DMS79 (cell line): ENCODE results near the gene UBR4.

Experiments
- DNase-seq: peaks from one replicate; lab custom pipeline; 2025; lab: John Stamatoyannopoulos, UW

UBR4 gene

DNA sequence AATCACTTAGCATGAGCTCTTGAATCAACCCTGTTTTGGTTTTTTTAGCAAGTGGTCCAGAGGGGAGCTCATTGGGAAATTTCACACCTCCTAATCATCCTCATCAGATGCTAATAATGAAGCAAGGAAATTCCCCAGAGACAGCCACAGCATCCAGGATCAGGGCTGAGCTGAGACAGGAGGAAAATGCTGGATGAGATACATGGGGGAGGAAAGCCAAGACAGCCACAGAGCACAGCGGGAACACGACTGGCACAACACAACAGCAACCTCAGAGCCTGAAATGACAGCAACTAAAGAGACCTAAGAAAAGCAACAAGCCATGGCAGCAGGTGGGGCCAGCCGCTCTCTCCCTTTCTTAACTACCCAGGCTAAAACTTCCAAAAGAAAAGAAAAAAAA lies 70.4 kb downstream of the UBR4 start:
- no peak for DNase-seq

DNA sequence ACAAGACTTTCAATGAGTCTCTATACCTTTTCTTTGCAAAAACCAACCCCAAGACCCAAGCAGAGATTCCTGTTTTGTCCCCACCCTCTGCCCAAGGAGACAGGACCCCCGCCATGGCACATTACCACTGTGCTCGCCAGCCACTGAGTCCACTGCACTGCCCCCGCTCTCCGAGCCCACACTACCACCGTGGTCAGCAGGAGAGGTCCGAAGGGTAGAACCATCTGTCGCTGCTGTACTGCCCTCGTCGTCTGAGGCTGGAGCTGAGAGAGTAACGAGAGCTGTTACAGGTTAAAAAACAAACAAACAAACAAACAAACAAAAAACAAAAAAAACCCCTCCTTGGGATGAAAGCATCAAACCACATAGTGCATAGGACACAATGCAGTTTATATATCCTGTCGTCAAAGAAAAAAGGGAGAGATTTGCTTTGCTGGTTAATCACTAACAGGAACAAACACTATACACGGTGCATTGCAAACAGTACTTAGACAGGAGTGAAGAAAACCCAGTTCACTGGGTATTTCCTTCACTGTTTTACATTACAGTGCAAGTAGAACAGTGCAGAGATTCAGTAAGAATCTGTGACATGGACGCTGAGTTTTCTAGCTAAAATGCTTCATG lies 71.0 kb downstream of the UBR4 start:
- DNase-seq = no peak

DNA sequence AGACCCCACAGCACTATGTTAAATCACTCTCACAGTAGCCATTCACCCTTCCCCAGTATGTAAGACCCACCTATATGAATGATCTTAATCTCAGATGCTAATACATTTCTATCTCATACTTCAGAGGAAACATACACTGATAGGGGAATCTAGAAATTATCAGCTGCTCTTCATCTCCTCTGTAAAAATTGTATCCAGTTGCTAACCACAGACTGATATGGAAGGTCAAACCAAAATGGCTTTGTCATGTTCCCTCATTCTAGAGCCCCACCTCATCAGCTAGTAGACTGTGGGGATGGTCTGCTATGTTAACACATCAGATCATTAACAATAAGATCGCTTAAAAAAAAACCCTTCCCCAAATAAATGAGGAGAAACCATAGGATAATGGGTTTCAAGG lies 71.7 kb downstream of the UBR4 start:
- DNase-seq = no peak

DNA sequence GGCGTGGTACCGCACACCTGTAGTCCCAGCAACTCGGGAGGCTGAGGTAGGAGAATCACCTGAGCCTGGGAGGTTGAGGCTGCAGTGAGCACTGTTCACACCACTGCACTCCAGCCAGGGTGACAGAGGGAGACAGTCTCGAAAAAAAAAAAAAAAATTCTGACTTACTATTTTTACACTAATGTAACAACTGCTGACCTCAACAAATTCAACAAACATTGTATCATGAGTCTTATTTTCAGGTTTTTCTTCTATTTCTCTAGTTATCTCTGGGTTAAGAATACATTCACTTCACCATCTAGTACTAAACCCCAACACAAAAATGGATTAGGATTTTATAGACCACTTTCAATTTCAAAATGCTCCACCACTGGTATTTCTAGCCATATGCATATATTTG lies 72.9 kb downstream of the UBR4 start:
- no peak for DNase-seq

DNA sequence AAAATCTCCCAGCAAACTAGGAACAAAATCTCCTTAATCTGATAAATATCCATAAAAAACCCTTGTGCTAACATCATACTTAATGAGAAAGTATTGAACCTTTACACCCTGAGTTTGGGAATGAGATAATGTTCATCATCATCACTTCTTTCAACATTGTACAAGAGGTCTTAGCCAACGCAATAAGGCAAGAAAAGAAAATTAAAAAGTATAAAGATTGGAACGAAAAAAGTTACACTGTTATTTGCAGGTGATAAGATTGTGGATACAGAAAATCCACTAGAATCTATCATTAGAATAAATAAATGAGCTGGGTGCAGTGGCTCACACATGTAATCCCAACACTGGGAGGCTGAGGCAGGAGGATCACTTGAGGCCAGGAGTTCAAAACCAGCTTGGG lies 76.7 kb downstream of the UBR4 start:
- no peak for DNase-seq

DNA sequence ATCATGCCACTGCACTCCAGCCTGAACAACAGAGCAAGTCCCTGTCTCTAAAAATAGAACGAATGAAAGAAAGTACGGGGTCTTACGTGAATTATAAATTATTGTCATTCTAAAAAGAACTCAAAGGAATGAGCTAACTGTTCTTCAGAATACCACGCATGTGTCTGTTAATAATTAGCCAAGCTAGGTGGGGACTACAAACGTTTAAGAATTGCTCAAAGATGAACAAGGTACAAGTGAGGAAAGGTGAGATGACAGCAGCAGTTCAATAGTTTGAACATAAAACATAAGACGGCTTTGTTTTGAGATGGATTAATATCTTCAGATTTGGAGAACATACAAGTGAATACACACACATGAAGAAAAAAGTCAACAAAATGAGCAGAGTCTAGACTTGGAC lies 79.6 kb downstream of the UBR4 start:
- DNase-seq = no peak

DNA sequence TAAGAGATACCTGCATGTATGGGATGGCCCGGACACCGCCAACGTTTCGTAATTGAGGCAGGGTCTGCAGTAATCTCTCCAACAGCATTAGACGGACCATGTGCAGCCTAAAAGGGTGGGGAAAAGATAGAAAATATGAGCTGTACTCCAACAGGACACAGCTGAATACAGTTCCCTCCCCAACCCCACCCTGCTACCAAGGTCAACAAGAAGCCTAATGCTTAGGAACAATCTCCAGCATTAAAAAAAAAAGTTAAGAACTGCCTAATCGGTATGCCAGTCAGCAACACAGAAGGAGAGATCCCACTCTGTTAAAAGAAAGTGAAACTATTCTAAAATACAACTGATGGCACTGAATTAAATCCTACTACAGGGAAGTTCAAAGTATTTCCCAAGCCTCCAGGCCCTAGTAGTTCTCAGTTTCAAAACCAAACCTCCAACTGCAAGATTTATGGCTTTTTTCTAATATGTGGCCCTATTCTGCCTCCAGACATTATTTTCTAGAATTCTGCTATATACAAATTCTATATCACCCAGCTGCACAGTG lies 81.0 kb downstream of the UBR4 start:
- DNase-seq = no peak

DNA sequence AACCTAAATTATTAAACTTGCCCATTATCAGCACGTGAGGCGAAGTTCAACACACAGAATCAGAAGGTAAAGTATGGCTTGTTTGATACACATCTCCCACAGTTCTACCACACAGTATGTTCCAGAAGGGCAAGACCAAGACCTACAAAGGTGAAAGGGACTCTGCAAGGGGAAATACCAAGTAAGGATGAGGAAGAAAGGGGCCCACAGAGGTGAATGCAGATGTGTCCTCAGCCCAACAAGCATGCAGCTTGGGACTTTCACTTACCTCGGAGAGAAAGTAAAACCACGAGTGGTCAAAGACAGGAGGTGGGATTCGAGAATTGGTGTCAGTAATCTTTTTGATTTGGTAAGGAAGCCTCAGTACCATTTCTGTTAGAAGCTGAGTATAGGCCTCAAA lies 85.8 kb downstream of the UBR4 start:
- no peak for DNase-seq

DNA sequence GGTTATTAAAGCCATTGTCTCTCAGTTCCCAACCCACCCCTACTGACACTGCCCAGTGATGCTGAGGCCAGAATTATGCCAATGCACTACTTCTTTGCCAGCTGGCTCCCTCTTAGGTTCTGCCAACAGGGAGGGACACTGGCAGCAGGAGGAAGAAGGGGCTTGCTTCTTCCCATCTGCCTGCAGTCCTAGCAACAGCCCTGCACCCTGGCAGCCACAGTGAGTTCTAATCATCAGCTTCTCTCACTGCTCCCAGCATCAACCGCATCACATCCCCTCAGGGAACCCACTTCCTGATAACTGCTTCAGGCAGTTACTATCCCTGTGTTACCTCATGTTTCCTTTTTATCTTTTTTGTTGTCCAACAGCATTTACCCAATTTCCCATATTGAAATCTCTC lies 86.2 kb downstream of the UBR4 start:
- no peak for DNase-seq

DNA sequence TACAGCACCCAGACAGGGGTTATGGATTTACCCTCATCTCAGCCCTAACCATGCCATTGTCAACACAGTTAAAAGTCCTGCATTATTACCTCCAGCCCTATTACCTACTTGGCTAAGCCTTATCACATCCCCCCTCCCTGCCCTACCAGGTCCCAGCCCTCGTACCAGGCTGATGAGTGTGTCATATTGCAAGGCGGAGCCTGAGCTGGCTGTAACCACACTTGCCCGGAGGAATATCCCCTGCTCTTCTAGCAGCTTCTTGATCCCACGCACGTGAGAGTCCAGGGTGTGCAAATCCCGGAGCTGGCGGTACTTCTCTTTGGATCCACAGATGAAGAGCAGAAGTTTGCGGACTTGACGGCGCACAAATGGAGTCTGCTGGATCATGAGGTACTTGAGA lies 87.4 kb downstream of the UBR4 start:
- no peak for DNase-seq

DNA sequence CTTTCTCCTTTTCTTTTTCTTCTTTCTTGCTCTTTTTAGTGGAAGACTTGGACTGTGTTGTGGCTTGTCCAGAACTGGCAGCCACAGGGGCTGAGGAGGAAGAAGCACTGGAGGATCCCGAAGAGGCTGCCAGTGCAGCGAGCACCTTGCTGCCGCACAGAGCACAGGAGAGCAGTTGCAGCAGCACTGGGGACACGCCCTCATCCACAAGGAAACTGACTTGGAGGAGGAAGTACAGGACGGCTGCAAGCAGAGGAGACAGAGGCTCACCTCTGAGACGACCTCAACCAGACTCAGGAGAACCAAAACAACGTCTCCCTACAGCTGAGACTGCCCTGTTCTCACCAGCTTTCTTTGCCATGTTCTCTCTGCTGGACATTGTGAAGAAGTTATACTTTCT lies 88.9 kb downstream of the UBR4 start:
- DNase-seq = no peak

DNA sequence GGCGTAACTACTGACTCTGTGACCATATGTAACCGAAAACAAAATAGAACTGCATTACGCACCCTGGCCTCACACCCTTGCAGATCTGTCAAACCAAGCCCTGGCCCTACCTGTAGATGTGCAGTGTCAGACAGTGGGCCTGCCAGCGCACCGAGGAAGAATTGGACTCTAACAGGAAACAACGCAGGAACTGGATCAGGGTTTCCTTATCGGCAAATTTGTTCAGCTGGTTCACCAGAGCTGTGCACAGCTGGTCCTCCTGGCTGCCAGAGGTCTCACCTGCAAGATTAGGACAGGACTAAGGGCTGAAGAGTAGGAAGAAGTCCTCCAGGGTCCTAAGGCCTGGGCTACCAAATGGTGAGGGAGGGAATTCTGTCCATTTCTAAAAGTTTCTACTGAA lies 90.0 kb downstream of the UBR4 start:
- DNase-seq = no peak

DNA sequence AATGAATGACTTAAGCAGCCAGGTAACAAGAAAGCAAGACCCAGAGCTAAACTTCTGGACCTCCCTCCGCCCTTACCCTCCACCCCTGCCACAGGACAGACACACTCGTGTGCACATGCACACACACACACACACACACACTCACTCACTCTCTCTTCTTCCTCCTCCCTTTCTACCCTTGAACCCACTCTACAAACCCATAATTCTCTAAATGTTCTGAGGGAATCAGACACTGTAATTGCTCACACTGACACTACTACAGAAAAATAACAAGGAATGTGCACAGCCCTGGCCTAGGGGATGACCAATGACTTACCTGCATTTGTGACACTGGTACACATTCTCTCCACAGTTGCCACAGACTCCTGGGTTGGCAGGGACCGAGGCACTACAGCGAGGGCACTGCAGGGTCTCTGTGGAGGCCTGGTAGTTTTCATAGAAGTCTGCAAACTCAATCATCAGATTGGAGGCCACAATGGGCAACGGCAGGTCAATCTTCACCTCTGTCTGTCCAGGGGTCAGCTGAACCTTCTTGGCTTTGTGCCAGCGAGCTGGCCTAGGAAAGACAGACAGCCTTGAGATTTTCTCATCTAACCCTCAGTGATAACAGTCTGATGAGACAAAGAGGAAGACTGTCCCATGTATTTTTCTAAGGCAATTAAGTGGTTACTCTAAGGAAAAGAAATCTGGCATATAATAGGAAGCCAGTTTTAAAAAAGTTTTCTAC lies 94.8 kb downstream of the UBR4 start:
- DNase-seq = no peak

DNA sequence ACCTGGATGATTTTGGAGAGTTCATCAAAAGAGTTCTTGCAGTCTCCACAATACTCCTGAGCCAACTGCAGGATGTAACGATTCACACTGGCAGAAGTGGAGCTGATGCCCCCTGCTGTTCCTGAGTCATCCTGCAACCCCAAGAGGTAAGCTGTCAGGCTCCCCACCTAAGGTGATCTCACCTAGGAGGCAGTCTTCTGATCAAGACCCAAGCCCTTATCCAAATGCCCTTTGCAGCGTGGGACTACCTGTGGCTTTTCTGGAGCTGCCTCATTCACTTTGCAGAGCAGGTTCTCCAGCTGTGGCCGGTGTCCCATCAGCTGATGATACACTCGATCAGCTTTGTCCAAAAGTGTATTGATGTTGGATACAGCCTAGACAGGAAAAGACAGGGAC lies 96.4 kb downstream of the UBR4 start:
- peak; percentile 36 for DNase-seq

DNA sequence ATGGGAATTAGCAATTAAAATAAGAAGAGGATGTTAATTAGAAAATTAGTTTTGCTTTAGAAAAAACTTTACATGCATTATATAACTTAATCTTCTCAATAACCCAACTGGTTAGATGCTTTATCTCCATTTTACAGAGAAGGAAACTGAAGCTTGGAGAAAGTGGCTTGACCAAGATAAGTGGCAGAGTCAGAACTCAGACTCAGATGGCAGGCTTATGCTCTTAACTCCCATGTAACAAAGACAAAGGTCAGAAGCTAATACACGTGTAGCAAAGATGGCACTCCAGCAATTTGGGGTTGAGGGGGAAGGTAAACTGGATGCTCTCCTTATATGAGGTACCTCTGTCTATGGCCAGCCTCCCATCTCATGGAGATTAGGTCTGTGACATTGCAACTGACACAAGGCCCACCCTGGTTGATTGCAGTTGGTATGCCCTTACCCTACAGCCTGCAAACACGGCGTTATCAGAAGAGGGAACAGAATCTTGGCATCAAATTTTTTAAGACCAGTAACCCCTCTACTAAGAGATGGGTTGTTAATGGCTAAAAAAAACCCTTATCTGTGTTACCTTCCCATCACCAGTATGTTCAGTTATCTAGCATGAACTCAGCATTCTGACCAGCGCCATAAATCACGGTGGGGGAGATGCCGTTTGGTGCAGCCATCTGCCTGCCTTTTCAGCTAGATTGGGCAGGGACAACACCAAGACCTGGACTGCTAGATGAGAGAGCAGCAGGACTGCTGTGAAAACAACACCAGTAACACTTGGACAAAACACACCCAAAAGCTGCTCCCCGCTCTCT lies 97.0 kb downstream of the UBR4 start:
- DNase-seq = no peak

DNA sequence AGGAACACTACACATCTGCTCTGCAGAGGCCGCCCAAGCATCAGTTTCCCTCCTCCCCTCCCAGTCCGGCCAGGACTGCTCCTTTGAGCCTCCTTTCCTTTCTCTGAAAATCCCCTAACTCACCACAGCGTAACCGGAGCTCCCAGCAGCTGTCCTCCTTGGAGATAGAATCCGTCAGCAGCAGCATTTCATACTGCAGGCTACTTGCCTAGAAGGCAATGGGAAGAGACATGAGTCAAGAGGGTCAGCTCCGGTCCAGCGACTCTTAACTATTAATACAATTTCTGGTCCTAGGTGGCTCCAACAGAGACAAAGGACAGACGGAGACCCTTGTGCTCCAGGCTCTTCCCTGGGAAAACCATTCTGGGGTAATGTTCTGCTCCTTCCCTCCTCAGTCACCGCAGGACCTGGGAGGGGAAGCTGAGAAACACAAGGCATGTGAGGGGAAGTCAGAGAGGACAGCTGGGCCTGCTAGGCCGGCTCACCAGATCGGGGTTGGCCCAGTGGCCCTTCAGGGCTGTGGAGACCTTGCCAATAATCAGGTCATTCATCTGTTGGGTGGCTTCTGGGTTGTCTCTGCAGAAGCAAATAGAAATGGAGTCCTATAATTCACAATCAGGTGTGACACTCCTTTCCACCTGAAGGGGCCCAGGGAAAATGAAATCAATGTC lies 99.7 kb downstream of the UBR4 start:
- no peak for DNase-seq

DNA sequence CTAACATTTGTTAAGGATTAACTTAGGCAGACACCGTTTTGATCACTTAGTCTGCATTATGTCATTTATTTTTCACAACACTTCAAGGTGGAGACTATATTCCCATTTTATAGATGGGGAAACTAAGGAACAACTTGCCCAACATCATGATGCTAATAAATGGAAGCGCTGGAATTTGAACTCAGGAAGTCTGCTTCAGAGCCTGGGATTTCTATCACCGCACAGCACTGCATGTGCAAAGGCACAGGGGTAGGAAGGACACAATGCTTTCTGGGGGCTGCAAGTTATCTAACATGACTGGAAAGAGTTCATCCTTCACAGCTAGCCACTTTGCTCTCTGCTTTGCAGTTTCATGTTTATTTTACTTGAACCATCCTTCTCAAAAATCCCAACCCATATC lies 100.5 kb downstream of the UBR4 start:
- no peak for DNase-seq

DNA sequence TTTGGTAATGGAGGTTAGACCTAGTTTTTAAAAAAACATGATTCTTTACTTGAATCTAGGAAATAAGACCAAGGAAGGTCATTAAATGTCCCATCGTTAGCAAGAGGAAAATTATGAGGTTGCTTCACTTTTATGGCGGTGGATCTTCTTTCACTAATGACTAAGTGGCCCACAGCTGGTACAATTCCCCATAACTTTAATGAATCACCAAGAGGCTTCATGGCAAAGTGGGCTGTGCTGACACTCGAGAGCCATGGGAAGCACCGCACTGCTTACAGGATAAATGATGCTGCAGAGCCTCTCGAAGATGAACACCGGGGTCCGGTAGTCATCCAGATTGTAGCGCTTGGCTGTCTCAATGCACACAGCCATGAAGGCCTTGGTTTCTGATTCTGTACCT lies 108.8 kb downstream of the UBR4 start:
- no peak for DNase-seq

DNA sequence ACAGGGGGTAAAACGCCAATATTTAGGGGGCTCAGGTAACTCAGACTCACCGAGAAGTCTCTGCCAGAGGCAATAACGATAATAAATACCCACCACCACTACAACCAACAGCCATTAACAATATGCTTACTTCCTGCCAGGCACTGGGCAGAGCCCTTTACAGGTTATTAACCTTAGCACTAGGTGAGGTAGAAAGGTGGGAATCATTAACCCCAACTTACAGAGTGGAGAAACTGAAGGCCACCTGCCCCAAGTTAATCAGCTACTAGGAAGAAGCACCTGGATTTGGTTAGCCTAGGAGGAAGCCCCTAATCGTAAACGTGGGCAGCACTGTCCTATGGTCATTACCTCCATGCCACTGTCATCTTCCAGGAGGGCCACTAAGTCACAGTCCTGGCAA lies 110.0 kb downstream of the UBR4 start:
- DNase-seq = no peak

DNA sequence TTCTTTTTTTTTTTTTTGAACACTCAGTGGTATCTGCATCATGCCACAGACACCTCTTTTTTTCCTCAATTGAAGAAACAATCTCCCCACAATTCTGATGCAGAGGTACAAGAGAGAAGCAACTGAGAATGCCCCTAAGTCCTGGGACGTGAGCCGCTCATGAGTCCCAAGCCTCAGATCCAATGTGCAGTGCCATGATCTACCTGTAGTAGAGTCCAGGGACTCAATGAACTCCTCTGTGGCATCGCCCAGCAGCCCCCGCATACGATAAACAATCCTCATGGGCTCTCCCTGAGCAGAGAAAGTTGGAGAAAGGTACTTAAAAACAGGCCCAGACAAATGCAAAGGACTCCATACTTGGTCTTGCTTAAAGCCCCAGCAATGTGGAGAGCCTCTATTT lies 113.1 kb downstream of the UBR4 start:
- DNase-seq = no peak

DNA sequence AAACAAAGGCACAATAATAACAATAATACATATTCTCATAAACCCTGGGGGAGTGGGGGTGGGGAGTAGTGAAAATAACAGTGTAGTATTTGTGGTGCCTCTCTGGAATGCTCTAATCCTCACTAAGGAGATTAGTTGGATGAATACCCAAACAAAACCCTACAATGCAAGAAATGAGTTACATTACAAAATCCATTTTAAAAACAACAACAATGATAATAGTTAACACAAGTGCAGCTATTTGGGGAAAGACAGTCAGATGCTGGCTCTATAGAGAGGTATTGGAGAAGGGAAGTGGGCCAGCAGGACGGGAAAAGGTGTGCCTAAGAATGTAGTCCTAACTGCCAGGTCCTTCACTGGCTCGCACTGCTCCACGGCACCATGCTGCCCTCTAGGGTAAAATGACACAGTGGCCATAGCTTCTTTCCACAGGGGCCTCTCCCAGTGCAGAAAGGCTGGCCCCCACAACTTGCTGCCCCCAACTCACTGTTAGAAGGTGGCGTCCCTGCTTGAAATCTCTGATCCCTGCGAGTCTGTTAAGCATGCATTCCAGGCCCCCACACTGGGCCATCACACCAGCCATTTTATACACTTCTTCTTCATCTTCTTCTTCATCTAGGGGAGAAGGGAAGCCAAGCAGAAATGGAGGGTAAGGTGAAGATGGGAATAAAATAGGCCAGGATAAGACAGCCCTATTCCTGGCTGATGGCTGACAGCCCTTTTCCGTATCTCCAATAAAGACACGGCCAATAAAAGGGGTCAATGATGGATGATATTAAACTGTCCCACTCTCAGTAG lies 113.8 kb downstream of the UBR4 start:
- no peak for DNase-seq
